T-helper 2 cell treated with Interferon-gamma antibody and Interleukin-4, amounts not matched to agents 100 ng/mL and 5 ng/mL, for 36 hours (primary cell): Measurements from ENCODE around the gene EPHA6. TPM values are rescaled to one million over a fixed set of nuclear protein-coding genes. Genes with fewer than 3 reads are reported as not detected.
"Not testable (repeated sequence)": the region's sequence is repeated elsewhere in the genome, so short reads cannot be mapped to it uniquely, and the experiment has no call there.

Source experiments
- intact Hi-C: fragments of 100-400 bp; cut with micrococcal nuclease; formaldehyde crosslinking; loops from one replicate; pipeline ENCODE4 v1.15.1; 2023
- total RNA-seq: library from RNA; stranded (reverse); gene quantifications from 2 replicates; pipeline ENCODE4 v1.2.3, GENCODE V29; 2022

EPHA6 gene
- total RNA-seq, 1 donor from 2014 or later, result 0.07 TPM

DNA sequence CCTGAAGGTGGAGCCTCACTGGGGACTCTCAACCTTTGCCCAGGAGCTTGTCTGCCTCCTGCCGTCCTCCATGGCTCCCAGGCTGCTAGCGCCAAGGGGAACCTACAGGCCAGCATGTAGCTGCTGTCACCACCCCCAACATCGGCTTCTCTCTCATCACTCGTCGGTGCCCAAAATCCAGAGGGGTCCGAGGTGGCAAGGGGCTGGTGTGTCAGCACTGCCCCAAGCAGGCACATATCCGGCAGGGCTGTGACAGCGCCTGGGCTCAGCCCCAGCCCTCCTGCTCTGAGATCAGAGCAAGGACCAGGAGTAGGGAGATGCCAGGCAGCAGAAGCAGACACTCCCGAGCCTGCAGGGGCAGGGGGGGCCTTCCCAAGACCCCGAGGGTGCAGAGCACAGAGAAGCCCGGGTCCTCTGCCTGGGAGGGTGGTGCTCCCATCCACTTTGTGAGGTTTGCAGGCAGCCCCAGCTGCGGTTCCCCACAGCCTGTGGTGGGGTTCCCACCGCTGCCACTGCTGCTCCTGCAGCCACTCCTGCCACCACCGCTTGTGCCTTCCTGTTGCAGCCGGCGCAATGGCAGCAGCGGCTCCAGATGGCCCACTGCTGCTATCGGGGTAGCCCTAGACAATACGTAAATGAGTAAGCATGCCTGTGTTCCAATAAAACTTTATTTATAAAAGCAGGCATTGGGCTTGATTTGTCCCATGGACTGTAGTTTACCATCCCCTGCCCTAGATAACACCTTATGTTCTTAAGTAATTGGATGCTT lies 451.0 kb downstream of the EPHA6 start:
- intact Hi-C loops, result no loop called here

DNA sequence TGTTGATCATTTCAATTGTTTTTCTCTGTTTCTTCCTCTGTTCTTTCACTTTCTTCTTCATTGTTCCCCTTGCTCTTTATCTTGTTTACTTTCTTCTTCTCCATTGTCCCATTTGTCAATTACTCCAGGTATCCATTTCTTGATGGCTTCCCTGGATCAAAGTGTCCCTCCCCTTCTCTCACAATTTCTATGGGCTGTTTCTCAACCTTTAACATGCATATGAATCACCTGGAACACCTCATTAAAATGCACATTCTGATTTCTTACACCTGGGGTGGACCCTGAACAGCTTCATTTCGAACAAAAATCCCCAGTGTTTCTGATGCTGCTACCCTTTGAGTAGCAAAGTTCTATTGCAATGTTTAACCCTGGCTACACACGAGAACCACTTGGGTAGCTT lies 454.8 kb downstream of the EPHA6 start:
- intact Hi-C loops, result no loop called here

- intact Hi-C loops, result not testable (repeated sequence)
Observed at GRCh38 chr3:97276879-97277550, 462.6 kb downstream of the EPHA6 start.

DNA sequence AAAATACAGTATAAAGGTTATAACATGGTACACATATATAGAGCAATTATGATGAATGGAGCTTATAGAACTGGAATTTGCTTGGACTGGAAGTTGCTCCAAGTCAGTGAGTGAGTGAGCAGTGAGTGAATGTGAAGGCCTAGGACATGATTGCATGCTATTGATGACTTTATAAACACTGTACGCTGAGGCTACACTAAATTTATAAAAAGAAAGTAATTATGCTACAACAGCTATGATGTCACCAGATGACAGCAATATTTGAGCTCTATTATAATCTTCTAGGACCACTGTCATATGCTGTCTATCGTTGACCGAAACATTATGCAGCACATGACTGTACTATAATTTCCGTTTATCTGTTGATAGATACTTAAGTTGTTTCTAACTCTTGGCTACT lies 463.3 kb downstream of the EPHA6 start:
- intact Hi-C loops, result no loop called here

DNA sequence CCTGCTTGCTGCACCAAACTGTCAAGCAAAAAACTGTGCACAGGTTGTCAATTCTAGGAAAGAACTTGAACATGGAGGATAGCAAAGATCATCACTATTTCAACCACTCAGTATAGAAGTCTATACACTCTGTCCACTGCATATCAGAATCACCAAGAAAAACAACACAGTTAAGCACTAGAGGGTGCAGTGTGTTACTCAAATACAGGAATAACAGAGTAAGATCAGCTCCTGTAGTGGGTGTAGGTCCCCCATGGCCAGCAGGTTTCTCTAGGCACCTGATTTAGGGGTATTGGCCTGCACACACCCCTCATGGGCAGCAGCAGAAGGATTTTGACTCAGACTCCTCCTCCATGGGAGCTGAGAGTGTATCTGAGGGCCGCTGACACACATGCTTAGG lies 464.1 kb downstream of the EPHA6 start:
- intact Hi-C loops, result no loop called here

DNA sequence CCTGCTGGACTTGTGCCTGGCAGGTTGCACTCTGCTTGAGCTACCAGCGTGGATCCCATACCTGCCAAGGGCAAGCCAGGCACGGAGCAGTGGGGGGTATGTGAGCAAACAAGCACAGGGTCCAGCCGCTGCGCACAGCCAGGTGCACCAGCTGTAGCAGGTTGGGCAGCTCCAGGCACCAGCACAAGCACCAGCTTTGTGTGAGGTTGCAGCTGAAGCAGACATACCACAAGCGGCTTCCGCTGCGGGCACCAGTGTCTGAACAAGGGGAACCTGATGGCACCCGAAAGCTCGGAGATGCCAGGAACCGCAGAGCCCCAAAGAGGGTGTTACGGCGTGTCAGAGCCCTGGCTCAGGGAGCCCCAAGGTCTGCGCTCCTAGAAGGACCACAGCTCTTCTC lies 477.5 kb downstream of the EPHA6 start:
- intact Hi-C loops, result no loop called here

DNA sequence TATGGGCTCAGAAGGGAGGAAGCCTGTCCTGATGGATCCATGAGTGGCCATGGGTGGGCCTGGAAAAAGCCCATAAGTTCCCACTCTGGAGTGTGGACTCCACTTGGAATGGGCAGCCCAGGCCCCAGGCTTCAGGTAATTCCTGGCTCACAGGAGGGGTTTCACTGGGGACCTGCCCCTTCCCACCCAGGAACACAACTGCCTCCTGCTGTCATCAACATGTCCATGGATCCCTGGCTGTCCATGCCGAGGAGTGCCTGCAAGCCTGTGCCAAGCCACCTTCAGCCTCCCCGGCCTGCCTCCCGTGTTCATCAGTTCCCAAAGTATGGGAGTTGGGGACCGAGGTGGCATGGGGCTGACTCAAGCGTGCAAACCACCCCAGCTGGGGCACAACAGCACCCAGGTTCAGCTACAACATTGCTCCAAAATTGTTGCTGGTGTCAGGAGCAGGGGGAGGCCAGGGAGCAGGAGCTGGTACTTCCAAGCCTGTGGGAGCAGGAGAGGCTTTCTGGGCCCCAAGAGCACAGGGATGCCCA lies 479.3 kb downstream of the EPHA6 start:
- intact Hi-C loops, result no loop called here

GRCh38 chr3:97297032-97297431 lies 482.6 kb downstream of the EPHA6 start:
- intact Hi-C loops, result no loop called here

- intact Hi-C loops, result no loop called here
Observed at GRCh38 chr3:97301114-97301513, 486.7 kb downstream of the EPHA6 start.

- intact Hi-C loops, result no loop called here
Observed at GRCh38 chr3:97306226-97306625, 491.8 kb downstream of the EPHA6 start.

- intact Hi-C loops, result no loop called here
Observed at GRCh38 chr3:97338375-97338774, 524.0 kb downstream of the EPHA6 start.

GRCh38 chr3:97340940-97341339 lies 526.5 kb downstream of the EPHA6 start:
- intact Hi-C loops, result no loop called here

GRCh38 chr3:97347780-97348179 lies 533.4 kb downstream of the EPHA6 start:
- intact Hi-C loops, result no loop called here

GRCh38 chr3:97350971-97351370 lies 536.6 kb downstream of the EPHA6 start:
- intact Hi-C loops, result no loop called here

DNA sequence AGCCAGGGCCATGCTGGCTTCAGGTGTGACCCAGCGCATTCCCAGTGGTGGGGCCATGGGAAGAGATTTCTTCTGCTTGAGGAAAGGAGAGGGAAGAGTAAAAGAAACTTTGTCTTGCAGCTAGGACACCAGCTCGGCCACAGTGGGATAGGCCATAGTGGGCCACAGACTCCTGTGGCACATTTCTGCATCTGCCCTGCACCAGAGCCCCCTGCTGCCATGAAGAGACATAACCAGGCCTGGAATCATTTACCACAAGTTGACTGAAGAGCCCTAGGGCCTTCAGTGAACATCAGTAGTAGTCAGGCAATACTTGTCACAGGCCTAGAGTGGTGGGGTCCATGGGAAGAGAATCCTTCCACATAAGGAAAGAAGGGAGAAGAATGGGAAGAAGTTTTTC lies 538.8 kb downstream of the EPHA6 start:
- intact Hi-C loops, result no loop called here

DNA sequence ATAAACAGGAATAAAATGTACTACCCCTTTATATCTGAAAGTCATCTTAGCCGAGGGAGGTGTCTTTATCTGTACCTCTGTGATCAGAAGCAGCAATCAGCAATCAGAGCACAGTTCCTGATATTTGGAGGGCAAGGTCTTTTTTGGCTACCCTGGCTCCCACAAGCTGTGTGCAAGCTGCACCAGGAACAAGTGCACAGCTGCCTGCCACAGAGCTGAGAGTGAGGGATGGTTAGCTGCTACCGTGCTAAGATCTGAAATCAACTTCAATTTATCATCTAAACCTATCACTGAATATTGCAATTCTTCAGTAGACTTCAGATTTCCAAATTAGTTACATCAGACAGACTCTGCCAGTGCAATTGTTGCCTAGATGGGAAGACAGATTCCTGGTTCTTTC lies 545.6 kb downstream of the EPHA6 start:
- intact Hi-C loops, result no loop called here

DNA sequence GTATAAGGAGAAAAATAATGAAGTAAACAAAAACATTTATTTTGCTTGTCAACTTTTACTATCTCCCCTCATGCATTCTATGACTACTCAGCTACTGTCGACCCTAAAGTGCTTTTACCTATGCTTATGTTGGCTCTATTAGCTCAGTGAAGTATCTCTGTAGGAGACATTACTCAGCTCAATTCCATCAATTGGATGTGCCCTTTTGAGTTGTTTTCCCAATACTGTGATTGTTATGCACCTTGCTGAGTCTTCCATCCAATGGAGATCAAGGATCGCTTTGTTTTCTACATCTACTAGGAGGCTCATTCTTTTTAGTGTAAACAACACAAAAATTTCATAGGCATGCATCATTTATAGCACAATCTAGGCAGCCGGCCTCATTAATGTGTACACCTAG lies 546.4 kb downstream of the EPHA6 start:
- intact Hi-C loops, result no loop called here

DNA sequence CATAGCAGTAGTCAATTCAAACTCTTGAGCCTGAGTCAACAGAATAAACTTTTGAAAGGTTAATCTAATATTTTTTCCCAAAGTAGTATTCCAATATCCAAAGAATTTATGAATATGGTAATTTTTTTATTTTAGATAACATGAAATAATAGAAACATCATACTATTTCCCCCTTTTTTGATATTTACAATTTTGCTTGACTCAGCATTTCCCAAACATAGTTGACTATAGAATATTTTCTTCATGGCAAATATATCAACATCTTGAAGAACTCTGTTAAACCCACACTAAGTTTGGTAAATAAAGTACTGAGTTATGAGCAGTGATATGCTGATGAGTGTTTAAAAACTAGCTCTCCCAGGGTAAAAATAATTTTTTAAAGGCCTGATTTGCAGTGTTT lies 570.2 kb downstream of the EPHA6 start:
- intact Hi-C loops, result no loop called here

- intact Hi-C loops, result no loop called here
Observed at GRCh38 chr3:97388774-97389173, 574.4 kb downstream of the EPHA6 start.

DNA sequence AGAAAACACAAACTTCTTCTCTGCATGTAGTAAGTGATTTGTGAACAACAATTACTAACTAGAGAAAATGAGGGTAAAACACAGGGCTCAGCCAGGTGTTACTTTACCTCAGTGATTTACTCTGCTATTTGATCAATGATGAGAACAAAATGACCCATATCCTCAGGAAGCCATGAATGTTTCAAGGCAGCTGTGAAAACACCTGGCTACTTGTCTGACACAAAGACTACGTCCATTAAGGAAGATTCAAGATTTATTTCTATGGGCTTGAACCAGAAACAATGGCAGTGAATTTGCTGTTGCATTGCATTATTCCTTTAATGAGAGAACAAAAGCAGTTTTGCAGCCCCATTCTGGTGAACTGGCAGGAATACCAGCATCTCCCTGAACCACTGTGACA lies 575.5 kb downstream of the EPHA6 start:
- intact Hi-C loops, result no loop called here

DNA sequence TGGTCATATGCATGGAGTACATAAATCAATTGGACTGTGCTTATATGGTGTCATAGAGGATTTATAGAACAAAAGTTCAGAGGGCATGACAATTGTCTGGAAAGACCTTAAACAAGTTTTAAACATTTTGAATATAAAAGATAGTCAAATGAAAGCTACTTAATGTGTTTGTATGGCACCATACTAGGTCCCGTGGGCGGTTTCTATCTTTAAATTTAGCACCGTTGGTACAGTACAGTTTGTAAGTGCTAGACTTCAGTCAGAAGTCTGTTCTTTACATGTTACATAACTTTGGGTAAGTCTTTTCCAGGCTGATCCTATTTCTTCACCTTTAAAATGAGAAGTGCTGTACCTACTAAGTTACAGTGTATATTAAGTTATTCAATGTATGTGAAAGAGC lies 576.8 kb downstream of the EPHA6 start:
- intact Hi-C loops, result no loop called here

DNA sequence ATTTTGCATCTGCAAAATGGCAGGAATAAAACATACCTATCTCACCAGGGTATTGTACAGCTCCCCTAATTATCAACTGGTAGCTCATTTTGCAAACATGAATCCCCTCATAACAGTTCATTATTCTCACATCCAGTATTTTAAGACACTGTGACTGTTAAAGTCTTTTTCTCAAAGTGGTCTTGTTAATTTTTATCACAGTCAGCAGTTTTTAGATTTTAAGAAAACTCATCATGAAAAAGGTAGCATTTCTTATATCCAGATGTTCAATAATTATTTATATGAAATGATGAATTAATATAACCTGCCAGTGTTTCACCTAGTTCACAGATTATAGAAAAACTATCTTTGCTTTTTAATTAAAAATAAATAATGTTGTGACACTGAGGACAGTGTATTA lies 595.2 kb downstream of the EPHA6 start:
- intact Hi-C loops, result no loop called here

DNA sequence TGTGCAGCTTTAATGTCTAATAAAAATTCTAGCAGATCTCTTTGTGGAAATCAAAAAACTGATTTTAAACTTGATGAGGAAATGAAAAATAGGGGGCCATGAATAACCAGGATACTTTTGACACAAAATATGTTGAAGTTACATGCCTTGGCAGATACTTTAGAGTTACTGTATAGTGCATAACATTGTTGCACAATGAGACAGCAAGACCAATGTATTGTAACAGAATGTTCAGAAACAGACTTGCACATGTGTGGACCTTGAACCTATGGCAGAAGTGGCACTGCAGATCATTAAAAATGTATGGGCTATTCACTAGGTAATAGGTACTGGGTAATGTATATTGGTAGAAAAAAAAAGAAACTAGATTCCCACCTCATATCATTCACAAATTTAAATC lies 607.2 kb downstream of the EPHA6 start:
- intact Hi-C loops, result no loop called here
